DND-41 (cell line): ENCODE data around the gene CS.

Source experiments
- CTCF ChIP-seq: IDR thresholded peaks from 2 replicates; pipeline ENCODE4 v1.5.1; 2012; ENCODE audit warnings: borderline replicate concordance, low read length, moderate library complexity, mild to moderate bottlenecking; ENCODE audit not compliant: poor library complexity, severe bottlenecking; ENCODE audit errors: extremely low read depth
- EZH2 ChIP-seq: IDR thresholded peaks from 3 replicates; pipeline ENCODE4 v1.6.1; 2012; ENCODE audit warnings: borderline replicate concordance, low read depth, mild to moderate bottlenecking, moderate library complexity, low read length, inconsistent platforms; ENCODE audit not compliant: severe bottlenecking

GRCh38 chr12:56229916-56230431 lies 70.2 kb downstream of the CS start, which contains the start of gene SLC39A5:
- TF ChIP-seq CTCF (no peak), EZH2 (no peak)
